Testis (tissue), 2 donors: Measurements from ENCODE around the gene PEPD.

Source experiments
- POLR2A ChIP-seq: fragments of 450-650 bp; IDR thresholded peaks from one replicate; pipeline ENCODE4 v1.6.1; 2017; ENCODE audit warnings: antibody characterized with exemption, mild to moderate bottlenecking, moderate library complexity
- TF ChIP-seq, protein P1 (sequence below), 3 experiments: fragments of 450-650 bp in 2 of 3; fragments of 200-600 bp in 1 of 3; sonication (generic) in 1 of 3; IDR thresholded peaks; one replicate each; pipeline ENCODE4 v1.5.1; 2016 to 2019; ENCODE audit warnings: antibody characterized with exemption in 3 of 3, mild to moderate bottlenecking in 2 of 3, moderate library complexity in 1 of 3

DNA sequence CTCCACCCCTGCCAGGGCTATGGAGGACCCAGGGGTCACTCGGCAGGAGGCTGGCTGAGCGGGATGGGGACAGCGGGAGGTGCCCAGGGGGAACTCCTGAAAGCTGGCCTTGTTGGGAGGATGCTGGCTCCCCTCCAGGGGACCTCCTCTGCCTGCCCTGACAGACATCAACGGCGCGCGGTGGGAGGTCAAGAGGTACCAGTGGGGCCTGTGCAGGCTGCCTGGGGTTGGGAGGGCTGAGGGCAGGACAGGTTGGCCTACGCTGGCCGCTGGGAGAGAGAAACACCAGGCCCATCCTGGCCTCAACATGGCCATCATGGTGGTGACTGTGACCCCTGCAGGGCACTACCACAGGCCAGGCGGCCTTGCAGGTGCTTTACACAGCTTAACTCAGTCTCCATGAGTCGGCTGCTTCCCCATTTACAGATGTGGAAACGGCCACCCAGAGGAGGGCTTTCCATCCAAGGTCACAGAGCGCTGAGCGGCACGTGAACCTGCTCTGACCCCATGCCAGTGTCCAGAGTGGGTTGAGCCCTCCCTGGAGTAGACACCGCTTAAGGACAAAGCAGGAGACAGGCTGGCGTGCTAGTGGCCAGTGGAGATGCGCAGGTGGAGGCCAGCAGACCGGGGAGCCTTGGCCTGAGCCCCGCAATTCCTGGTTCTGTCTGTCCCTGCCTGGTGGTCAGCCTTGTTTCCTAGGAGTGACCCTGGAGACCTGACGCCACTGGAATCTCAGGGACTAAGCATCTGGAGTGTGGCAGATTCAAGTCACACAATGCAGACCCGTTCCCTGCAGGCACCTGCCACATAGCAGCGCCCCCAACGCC, 120.5 kb downstream of the PEPD start:
- TF ChIP-seq, protein P1, sequence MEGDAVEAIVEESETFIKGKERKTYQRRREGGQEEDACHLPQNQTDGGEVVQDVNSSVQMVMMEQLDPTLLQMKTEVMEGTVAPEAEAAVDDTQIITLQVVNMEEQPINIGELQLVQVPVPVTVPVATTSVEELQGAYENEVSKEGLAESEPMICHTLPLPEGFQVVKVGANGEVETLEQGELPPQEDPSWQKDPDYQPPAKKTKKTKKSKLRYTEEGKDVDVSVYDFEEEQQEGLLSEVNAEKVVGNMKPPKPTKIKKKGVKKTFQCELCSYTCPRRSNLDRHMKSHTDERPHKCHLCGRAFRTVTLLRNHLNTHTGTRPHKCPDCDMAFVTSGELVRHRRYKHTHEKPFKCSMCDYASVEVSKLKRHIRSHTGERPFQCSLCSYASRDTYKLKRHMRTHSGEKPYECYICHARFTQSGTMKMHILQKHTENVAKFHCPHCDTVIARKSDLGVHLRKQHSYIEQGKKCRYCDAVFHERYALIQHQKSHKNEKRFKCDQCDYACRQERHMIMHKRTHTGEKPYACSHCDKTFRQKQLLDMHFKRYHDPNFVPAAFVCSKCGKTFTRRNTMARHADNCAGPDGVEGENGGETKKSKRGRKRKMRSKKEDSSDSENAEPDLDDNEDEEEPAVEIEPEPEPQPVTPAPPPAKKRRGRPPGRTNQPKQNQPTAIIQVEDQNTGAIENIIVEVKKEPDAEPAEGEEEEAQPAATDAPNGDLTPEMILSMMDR (IDR thresholded peaks at IDR 0.05): no peak
- TF ChIP-seq POLR2A: no peak
